ENCODE measurements around the gene MAP7.
"Not testable (repeated sequence)": the region's sequence is repeated elsewhere in the genome, so short reads cannot be mapped to it uniquely, and the experiment has no call there.

Gene MAP7

GRCh38 chr6:136415351-136416007 is 134.7 kb downstream of the MAP7 start:
- DNase-seq (ENCODE audit: low spot score), result no peak

GRCh38 chr6:136412410-136412809 is 137.8 kb downstream of the MAP7 start:
- no peak for DNase-seq (ENCODE audit: low spot score)

- DNase-seq (ENCODE audit: low spot score), result no peak
These were observed 138.5 kb downstream of the MAP7 start for GRCh38 chr6:136411453-136412354.

- no peak for DNase-seq (ENCODE audit: low spot score)
These were observed 139.2 kb downstream of the MAP7 start for GRCh38 chr6:136411025-136411325.

GRCh38 chr6:136410201-136411024 is 139.8 kb downstream of the MAP7 start:
- DNase-seq (ENCODE audit: low spot score), result no peak

- no peak for DNase-seq (ENCODE audit: low spot score)
These were observed 140.6 kb downstream of the MAP7 start for GRCh38 chr6:136409597-136409996.

- DNase-seq (ENCODE audit: low spot score), result peak; percentile 24
These were observed 142.0 kb downstream of the MAP7 start for GRCh38 chr6:136408204-136408603.

- DNase-seq (ENCODE audit: low spot score), result no peak
These were observed 144.7 kb downstream of the MAP7 start for GRCh38 chr6:136405420-136406029.

- DNase-seq (ENCODE audit: low spot score), result no peak
These were observed 145.4 kb downstream of the MAP7 start for GRCh38 chr6:136404627-136405419.

GRCh38 chr6:136404007-136404406 is 146.2 kb downstream of the MAP7 start:
- DNase-seq (ENCODE audit: low spot score), result no peak

- peak; percentile 50 for DNase-seq (ENCODE audit: low spot score)
These were observed 146.9 kb downstream of the MAP7 start for GRCh38 chr6:136403110-136403980.

GRCh38 chr6:136401749-136402148 is 148.5 kb downstream of the MAP7 start:
- no peak for DNase-seq (ENCODE audit: low spot score)

- DNase-seq (ENCODE audit: low spot score), result not testable (repeated sequence)
These were observed 149.0 kb downstream of the MAP7 start for GRCh38 chr6:136401236-136401635.

GRCh38 chr6:136398453-136398852 is 151.8 kb downstream of the MAP7 start:
- DNase-seq (ENCODE audit: low spot score), result no peak

GRCh38 chr6:136396908-136397307 is 153.3 kb downstream of the MAP7 start:
- DNase-seq (ENCODE audit: low spot score), result no peak

- DNase-seq (ENCODE audit: low spot score), result not testable (repeated sequence)
These were observed 159.3 kb downstream of the MAP7 start for GRCh38 chr6:136390959-136391358.

- DNase-seq (ENCODE audit: low spot score), result no peak
These were observed 162.9 kb downstream of the MAP7 start for GRCh38 chr6:136387316-136387715.

- DNase-seq (ENCODE audit: low spot score), result no peak
These were observed 166.8 kb downstream of the MAP7 start for GRCh38 chr6:136383268-136383937.

- no peak for DNase-seq (ENCODE audit: low spot score)
These were observed 167.5 kb downstream of the MAP7 start for GRCh38 chr6:136382676-136383252.
